Natural killer cell (primary cell): ENCODE measurements around the gene TACC2. TPM values are rescaled to one million over a fixed set of nuclear protein-coding genes. Genes with fewer than 3 reads are reported as not detected.

Experiments used
- ATAC-seq, 3 donors: fragments of 150-1000 bp in 2 of 3; fragments of 200-7000 bp in 1 of 3; cut with Tn5 transposase; 1 replicate in 1 of 3; 2 replicates in 2 of 3; pipeline ENCODE4 v1.10.0; 2021; ENCODE audit warnings: mild to moderate bottlenecking in 2 of 3, moderate library complexity in 2 of 3
- DNase-seq, 2 donors: peaks; one replicate each; pipeline versions ENCODE4 v3.0.0 to v3.0.0-alpha.2; 2013 to 2021; ENCODE audit warnings: mixed read lengths in 1 of 2
- H3K27ac ChIP-seq: one replicate; pipeline ENCODE4 v1.5.1; 2013; ENCODE audit warnings: mild to moderate bottlenecking, low read length
- H3K27me3 ChIP-seq: one replicate; pipeline ENCODE4 v1.6.1; 2013; ENCODE audit warnings: low read length; ENCODE audit not compliant: control insufficient read depth, insufficient read depth
- H3K36me3 ChIP-seq: one replicate; pipeline ENCODE4 v1.6.1; 2013; ENCODE audit warnings: low read length; ENCODE audit not compliant: control insufficient read depth, insufficient read depth
- H3K4me1 ChIP-seq: one replicate; pipeline ENCODE4 v1.6.1; 2013; ENCODE audit warnings: low read length; ENCODE audit not compliant: control insufficient read depth, insufficient read depth
- H3K4me3 ChIP-seq: one replicate; pipeline ENCODE4 v1.5.1; 2013; ENCODE audit warnings: low read length
- H3K9me3 ChIP-seq: one replicate; pipeline ENCODE4 v1.6.1; 2013; ENCODE audit warnings: low read length; ENCODE audit not compliant: control insufficient read depth, insufficient read depth
- H3K27ac Mint-ChIP-seq, 2 donors: one replicate each; pipeline ENCODE4 v1.8.0; 2022; ENCODE audit warnings: mild to moderate bottlenecking in 2 of 2, mixed read lengths in 2 of 2, moderate library complexity in 1 of 2
- H3K27me3 Mint-ChIP-seq, 2 donors: one replicate each; pipeline ENCODE4 v1.8.0; 2022; ENCODE audit warnings: low read depth in 2 of 2, mixed read lengths in 2 of 2
- H3K36me3 Mint-ChIP-seq: one replicate; pipeline ENCODE4 v1.8.0; 2022; ENCODE audit warnings: mixed read lengths
- H3K4me1 Mint-ChIP-seq, 2 donors: one replicate each; pipeline ENCODE4 v1.8.0; 2022; ENCODE audit warnings: mixed read lengths in 2 of 2
- H3K4me3 Mint-ChIP-seq: one replicate; pipeline ENCODE4 v1.8.0; 2022; ENCODE audit warnings: mild to moderate bottlenecking, moderate library complexity, mixed read lengths
- H3K9me3 Mint-ChIP-seq, 2 donors: one replicate each; pipeline ENCODE4 v1.8.0; 2022; ENCODE audit warnings: mixed read lengths in 2 of 2
- CTCF ChIP-seq: fragments of 200-600 bp; IDR thresholded peaks from one replicate; pipeline ENCODE4 v1.8.0; 2022; ENCODE audit warnings: antibody characterized with exemption
- WGBS: methylation state at CpG from one replicate; pipeline ENCODE4 v1.1.7; 2013; ENCODE audit warnings: missing lambda C conversion rate; ENCODE audit not compliant: insufficient coverage; 5-methylcytosine and 5-hydroxymethylcytosine counted together
- intact Hi-C: fragments of 100-400 bp; cut with micrococcal nuclease; formaldehyde crosslinking; loops from one replicate; pipeline ENCODE4 v1.14.2; 2022
- total RNA-seq, 4 donors: library from RNA; stranded (reverse); fragments of 120-200 nt in 1 of 4; gene quantifications; one replicate each; pipeline versions ENCODE4 v1.2.3 to v1.2.4, GENCODE V29; 2013 to 2022

The TACC2 gene
- total RNA-seq, 3 donors from 2014 or later (not counting 1 experiment from before 2014, with no cell fraction given): not detected

DNA sequence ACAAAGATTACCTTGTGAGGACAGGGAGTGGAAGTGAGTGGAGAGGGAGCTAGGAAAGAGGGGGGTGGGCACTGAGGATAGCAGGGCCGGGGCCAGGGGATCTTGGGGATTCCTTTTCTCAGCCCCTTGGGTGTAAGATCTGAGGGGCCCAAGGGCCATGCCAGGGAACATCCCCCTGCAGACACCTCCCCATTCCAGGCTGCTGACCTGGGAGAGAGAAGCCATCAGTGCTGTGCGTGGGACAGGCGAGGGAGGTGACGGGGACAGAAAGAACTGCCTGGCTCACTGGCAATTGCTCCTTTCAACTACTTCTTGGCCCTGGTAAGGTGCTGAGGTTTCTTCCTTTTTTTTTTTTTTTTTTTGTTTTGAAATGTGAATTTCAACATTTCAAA, 270.1 kb downstream of the TACC2 start:
- peaks cover 19 to 31% of the 10 kb centered on the region in 2 donors for H3K27me3 Mint-ChIP-seq
- H3K27ac ChIP-seq: no peak overlapping the region
- intact Hi-C loops: no loop called here
- no peaks in the 10 kb centered on the region for H3K9me3 ChIP-seq
- WGBS: 88% methylated on average over 1 of the region's 4 CpGs
- ATAC-seq: no peak
- H3K4me1 ChIP-seq: no peaks in the 10 kb centered on the region
- DNase-seq: no peak
- H3K27ac Mint-ChIP-seq: no peak overlapping the region
- H3K36me3 ChIP-seq: no peaks in the 10 kb centered on the region
- H3K4me3 ChIP-seq: no peak overlapping the region
- H3K4me1 Mint-ChIP-seq: no peaks in the 10 kb centered on the region
- no peaks in the 10 kb centered on the region for H3K27me3 ChIP-seq
- no peak for TF ChIP-seq CTCF
- no peak overlapping the region for H3K4me3 Mint-ChIP-seq
- peaks cover 0 to 8% of the 10 kb centered on the region in 2 donors for H3K9me3 Mint-ChIP-seq
- H3K36me3 Mint-ChIP-seq: peaks cover 15% of the 10 kb centered on the region

- TF ChIP-seq CTCF: no peak
- no peak for DNase-seq
- Histone ChIP-seq H3K9me3 (no peaks in the 10 kb centered on the region), H3K27ac (no peak overlapping the region), H3K36me3 (no peaks in the 10 kb centered on the region), H3K4me3 (no peak overlapping the region), H3K27me3 (no peaks in the 10 kb centered on the region), H3K4me1 (no peaks in the 10 kb centered on the region)
- Mint-ChIP-seq H3K27ac (no peak overlapping the region), H3K36me3 (peaks cover 16% of the 10 kb centered on the region), H3K9me3 (peaks cover 0 to 8% of the 10 kb centered on the region in 2 donors), H3K4me3 (no peak overlapping the region), H3K4me1 (no peaks in the 10 kb centered on the region), H3K27me3 (peaks cover 22 to 49% of the 10 kb centered on the region in 2 donors)
- intact Hi-C loops: no loop called here
- 100% methylated on average over 1 of the region's 1 CpG for WGBS
- ATAC-seq: no peak
Measured at GRCh38 chr10:122261584-122261983, 272.6 kb downstream of the TACC2 start.

- H3K27me3 ChIP-seq: no peaks in the 10 kb centered on the region
Measured at GRCh38 chr10:122263971-122264370, 275.0 kb downstream of the TACC2 start.

More at GRCh38 chr10:122263971-122264370, 275.0 kb downstream of the TACC2 start:
- Histone ChIP-seq H3K27ac (no peak overlapping the region), H3K9me3 (no peaks in the 10 kb centered on the region), H3K4me1 (no peaks in the 10 kb centered on the region), H3K36me3 (no peaks in the 10 kb centered on the region), H3K4me3 (no peak overlapping the region)
- Mint-ChIP-seq H3K9me3 (peaks cover 0 to 8% of the 10 kb centered on the region in 2 donors), H3K4me3 (no peak overlapping the region), H3K4me1 (peaks cover 0 to 5% of the 10 kb centered on the region in 2 donors), H3K27me3 (peaks cover 23 to 55% of the 10 kb centered on the region in 2 donors), H3K27ac (no peak overlapping the region), H3K36me3 (peaks cover 16% of the 10 kb centered on the region)
- no peak for DNase-seq
- ATAC-seq: no peak
- TF ChIP-seq CTCF: no peak
- WGBS: 79% methylated on average over 1 of the region's 1 CpG
- intact Hi-C loops: no loop called here
